GM19372 (cell line): Measurements from ENCODE around the gene IGFBP1.
"Not testable (repeated sequence)": the region's sequence is repeated elsewhere in the genome, so short reads cannot be mapped to it uniquely, and the experiment has no call there.

Source experiments
- ATAC-seq: cut with Tn5 transposase; IDR thresholded peaks from one replicate; pipeline ENCODE4 v1.9.1; 2021; ENCODE audit warnings: mild to moderate bottlenecking, low read depth, moderate library complexity; ENCODE audit not compliant: unreplicated experiment

IGFBP1 gene

GRCh38 chr7:45888185-45888992 lies at the start of gene IGFBP1:
TSS of gene IGFBP1 (plus strand) at chr7:45888488. CDS start at chr7:45888653, 165 bp downstream.
- no peak for ATAC-seq

- ATAC-seq = not testable (repeated sequence)
Observed at GRCh38 chr7:45838852-45839251, 49.4 kb upstream of the IGFBP1 start.

- ATAC-seq = not testable (repeated sequence)
Observed at GRCh38 chr7:45841926-45842717, 46.2 kb upstream of the IGFBP1 start.

- ATAC-seq = not testable (repeated sequence)
Observed at GRCh38 chr7:45846536-45846935, 41.8 kb upstream of the IGFBP1 start.

- not testable (repeated sequence) for ATAC-seq
Observed at GRCh38 chr7:45848734-45849133, 39.6 kb upstream of the IGFBP1 start.

GRCh38 chr7:45852984-45853383 lies 35.3 kb upstream of the IGFBP1 start:
- ATAC-seq = not testable (repeated sequence)

- ATAC-seq = not testable (repeated sequence)
Observed at GRCh38 chr7:45853491-45853890, 34.8 kb upstream of the IGFBP1 start.

GRCh38 chr7:45855680-45856079 lies 32.6 kb upstream of the IGFBP1 start:
- not testable (repeated sequence) for ATAC-seq

GRCh38 chr7:45856888-45857287 lies 31.4 kb upstream of the IGFBP1 start:
- not testable (repeated sequence) for ATAC-seq

GRCh38 chr7:45863715-45864114 lies 24.6 kb upstream of the IGFBP1 start:
- no peak for ATAC-seq

DNA sequence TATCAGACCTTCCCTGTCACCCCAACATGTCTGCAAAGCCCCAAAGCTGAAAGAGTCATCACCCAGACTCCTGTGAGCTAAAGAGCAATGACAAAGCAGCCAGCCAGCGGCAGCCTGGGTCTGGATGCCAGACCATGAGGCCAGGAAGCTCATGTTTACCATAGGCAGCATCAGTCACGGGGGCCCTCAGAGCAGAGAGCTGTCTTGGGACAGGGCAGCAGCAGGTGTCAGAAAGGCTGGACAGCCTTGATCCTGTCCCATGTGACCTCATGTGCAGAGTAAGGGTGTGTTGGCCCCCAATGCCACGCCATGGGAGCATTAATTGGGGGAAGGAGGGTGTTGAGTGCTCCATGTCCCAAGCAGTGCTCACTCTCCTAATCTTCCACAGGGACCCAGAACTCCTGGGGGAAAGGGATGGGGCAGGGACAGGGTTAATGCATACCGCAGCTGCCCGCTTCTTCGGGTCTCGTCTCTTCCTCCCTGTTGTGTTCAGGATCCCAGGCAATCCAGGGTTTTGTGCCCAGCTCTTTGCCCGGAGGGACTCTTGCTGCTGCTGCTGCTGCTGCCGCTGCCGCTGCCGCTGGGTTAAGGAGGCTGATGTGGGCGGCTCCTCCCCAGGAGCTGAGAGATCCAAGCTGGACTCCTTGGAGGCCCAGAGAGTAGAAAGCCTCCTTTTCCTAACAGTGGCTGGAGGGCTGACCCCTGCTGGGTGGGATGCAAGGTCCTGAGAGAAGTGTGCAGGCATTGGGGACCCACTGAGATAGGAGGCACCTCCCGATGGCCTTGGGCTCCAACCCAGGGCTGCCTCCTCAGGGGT lies 22.5 kb upstream of the IGFBP1 start:
- no peak for ATAC-seq

- ATAC-seq = no peak
Observed at GRCh38 chr7:45867471-45867870, 20.8 kb upstream of the IGFBP1 start.

- no peak for ATAC-seq
Observed at GRCh38 chr7:45869426-45869825, 18.9 kb upstream of the IGFBP1 start.

DNA sequence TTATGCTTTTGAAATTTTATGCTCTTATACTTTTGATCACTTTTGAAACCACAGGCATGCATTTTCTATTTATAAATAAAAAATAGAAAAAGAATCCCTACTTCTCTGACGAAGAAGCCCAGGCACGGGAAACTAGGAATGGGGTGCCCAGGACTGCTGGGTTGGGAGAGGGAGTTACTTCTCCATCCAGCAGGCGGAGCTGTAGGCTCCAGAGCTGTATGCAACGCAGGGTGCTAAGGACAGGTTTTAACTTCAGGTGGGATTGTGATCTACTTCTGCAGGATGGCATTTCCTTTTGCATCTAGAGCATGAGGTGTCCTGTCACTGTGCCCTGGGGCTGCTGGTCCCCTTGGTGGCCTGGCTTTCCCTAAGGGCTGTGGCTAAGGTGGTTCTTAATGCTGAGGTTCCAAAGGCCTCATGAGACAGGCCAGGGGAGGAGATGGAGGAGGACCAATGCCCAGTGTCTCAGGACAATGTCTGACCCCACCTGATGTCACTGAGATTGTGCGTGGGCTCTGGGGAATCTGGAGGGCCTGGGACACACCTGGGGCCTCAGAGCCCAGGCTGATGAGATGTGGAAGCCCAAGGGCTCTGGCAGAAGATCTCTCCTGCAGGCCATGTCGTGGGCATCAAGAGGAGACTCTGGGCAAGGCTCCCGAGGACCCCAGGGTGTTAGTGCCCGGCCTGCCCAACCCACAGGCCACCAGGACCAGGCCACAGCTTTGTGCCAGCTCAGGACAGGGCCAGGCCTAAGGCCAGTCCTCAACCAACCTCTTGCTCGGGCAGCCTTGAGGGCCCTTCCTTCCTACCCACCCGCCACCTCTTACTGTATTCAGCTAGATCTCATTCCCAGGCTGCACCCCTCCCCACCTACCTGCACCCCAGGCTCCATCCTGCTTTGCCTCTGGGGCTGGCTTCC lies 15.9 kb upstream of the IGFBP1 start:
- no peak for ATAC-seq

GRCh38 chr7:45873035-45873354 lies 15.3 kb upstream of the IGFBP1 start, which contains the start of gene CCDC201:
TSS of gene CCDC201 (minus strand) at chr7:45873082. CDS start at chr7:45873007, 75 bp downstream.
- ATAC-seq = no peak

DNA sequence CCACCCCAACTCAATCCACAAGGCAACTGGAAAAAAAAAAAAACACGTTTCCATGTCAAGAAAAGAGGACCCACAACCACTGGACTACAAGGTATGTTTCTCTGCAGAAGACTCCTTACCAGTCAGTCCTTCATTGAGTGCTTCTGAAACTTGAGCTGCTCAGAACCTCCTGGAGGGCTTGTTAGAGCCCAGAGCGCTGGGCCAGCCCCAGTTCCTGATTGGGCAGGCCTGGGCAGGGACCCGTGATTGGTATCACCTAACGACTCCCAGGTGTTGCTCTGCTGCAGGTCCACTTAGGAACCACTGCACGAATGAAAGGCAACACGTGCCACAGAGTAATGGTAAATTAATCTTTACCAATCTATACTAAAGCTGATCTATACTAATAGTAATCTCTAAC lies 14.9 kb upstream of the IGFBP1 start:
- ATAC-seq = no peak

GRCh38 chr7:45874408-45875131 lies 13.7 kb upstream of the IGFBP1 start:
- ATAC-seq = no peak

DNA sequence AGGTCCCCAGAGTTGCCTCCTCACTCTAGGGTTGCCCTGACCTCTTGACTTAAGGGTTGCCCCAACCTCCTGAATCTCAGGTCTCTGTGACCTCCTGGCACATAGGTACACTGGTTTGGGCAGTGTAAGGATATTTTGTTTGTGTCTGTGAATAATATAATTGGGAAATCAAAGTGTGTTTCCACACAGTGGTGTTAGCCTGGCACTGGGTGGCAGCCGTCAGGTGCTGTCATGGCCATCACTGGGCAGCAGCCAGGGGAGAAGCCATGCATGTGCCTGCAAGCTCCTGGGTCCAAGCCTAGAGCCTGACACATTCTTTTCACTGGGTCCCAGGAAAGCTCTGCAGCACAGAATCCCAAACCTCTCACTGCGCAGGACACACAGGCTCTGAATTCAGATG lies 11.8 kb upstream of the IGFBP1 start:
- ATAC-seq = no peak
